Mucosa of stomach (tissue), 1 donor: ENCODE data around the gene PLCL1.

Experiments used
- H3K27me3 ChIP-seq: one replicate; pipeline ENCODE4 v1.7.0; 2013; ENCODE audit warnings: mild to moderate bottlenecking, low read length; ENCODE audit not compliant: control insufficient read depth, insufficient read depth
- H3K36me3 ChIP-seq: one replicate; pipeline ENCODE4 v1.7.0; 2013; ENCODE audit warnings: low read length; ENCODE audit not compliant: control insufficient read depth, insufficient read depth
- H3K4me1 ChIP-seq: one replicate; pipeline ENCODE4 v1.7.0; 2013; ENCODE audit warnings: mild to moderate bottlenecking, low read length; ENCODE audit not compliant: control insufficient read depth, insufficient read depth
- H3K4me3 ChIP-seq: one replicate; pipeline ENCODE4 v1.7.0; 2013; ENCODE audit warnings: low read length
- H3K9ac ChIP-seq: one replicate; pipeline ENCODE4 v1.7.0; 2013; ENCODE audit warnings: mild to moderate bottlenecking, low read length, moderate library complexity
- H3K9me3 ChIP-seq: one replicate; pipeline ENCODE4 v1.7.0; 2013; ENCODE audit warnings: mild to moderate bottlenecking, low read length, moderate library complexity; ENCODE audit not compliant: control insufficient read depth
- donor health status: Pancreatic carcinoma.

PLCL1 gene

DNA sequence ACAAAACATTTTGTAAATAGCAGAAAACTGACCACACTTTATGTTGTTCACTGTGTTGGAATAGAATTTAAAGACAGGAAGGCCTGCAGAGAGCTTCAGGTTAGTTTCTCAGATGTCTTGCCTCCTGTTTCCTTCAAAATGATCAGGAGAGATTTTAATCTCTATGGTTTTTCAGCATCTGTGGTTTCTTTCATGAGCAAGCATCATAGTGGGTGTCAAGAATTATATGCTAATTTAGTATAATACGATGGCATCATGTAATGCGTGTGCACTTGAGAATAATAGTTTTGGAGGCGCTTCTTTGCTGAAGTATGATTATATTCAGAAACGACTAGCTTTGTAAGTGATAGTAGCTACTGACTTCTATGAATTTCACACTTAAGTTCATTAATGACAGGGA, 149.9 kb downstream of the PLCL1 start:
- no peaks in the 10 kb centered on the region for H3K36me3 ChIP-seq
- H3K4me3 ChIP-seq: no peak overlapping the region
- no peaks in the 10 kb centered on the region for H3K4me1 ChIP-seq
- no peaks in the 10 kb centered on the region for H3K9me3 ChIP-seq
- no peaks in the 10 kb centered on the region for H3K27me3 ChIP-seq
- H3K9ac ChIP-seq: no peak overlapping the region

DNA sequence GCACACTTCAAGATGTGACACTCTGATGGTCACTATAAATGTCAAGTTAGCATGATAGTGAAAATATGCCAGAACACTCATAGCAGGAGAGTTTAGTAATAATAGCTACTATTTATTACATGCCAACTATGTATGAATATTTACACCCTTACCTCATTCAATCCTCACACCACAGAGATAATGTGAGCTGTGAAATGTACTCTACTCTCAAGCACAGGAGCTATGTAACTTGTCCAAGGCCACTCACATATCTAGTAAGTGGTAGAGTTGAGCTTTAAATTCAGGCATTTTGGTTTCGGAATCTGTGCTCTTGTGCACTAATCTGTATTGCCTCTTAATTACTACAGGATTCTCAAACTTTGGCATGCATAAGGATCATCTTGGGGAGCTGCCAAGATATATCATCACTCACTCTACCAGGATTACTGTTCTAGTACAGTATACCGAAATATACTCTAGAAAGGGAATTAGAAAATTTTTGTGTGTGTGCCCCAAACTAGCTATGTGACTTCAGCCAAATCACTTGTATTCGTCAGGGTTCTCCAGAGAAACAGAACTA, 154.3 kb downstream of the PLCL1 start:
- Histone ChIP-seq H3K9me3 (no peaks in the 10 kb centered on the region), H3K4me3 (no peak overlapping the region), H3K27me3 (no peaks in the 10 kb centered on the region), H3K4me1 (no peaks in the 10 kb centered on the region), H3K36me3 (no peaks in the 10 kb centered on the region), H3K9ac (no peak overlapping the region)

- Histone ChIP-seq H3K4me3 (no peak overlapping the region), H3K9ac (no peak overlapping the region), H3K9me3 (no peaks in the 10 kb centered on the region), H3K4me1 (no peaks in the 10 kb centered on the region), H3K27me3 (no peaks in the 10 kb centered on the region), H3K36me3 (no peaks in the 10 kb centered on the region)
These were observed 155.0 kb downstream of the PLCL1 start for GRCh38 chr2:197959383-197959782.

DNA sequence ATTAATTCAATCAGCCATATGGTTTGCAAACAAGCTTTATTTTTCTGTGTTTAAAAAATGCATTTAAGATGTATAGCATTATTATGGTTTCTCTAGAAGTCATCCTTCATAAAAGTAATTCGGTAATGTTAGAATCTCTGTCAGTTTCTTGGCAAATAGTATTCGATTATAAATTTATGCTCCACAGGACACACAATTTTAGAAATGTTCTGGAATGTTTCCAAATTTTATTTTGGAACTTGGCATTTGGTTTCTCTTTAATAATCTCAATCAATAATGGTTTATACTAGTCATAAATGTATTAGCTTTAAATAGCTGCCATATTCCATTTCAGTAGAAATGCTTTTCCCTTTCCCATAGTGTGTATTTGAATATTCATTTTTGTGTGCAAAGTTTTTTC, 156.4 kb downstream of the PLCL1 start:
- H3K9me3 ChIP-seq: no peaks in the 10 kb centered on the region
- H3K4me1 ChIP-seq: no peaks in the 10 kb centered on the region
- no peak overlapping the region for H3K4me3 ChIP-seq
- H3K36me3 ChIP-seq: no peaks in the 10 kb centered on the region
- H3K9ac ChIP-seq: no peak overlapping the region
- no peaks in the 10 kb centered on the region for H3K27me3 ChIP-seq

DNA sequence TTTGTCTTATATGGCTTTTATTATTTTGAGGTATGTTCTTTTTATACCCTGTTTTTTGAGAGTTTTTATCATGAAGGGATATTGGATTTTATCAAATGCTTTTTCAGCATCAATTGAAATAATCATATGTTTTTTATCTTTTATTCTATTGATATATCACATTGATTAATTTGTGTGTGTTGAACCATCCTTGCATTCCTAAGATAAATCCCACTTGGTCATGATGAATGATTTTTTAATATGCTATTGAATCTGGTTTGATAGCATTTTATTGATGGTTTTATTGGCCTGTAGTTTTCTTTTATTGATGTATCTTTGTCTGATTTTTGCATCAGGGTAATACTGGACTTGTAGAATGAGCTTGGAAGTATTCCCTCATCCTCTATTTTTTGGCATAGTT, 160.3 kb downstream of the PLCL1 start:
- Histone ChIP-seq H3K9ac (no peak overlapping the region), H3K4me3 (no peak overlapping the region), H3K4me1 (no peaks in the 10 kb centered on the region), H3K36me3 (no peaks in the 10 kb centered on the region), H3K9me3 (no peaks in the 10 kb centered on the region), H3K27me3 (no peaks in the 10 kb centered on the region)

DNA sequence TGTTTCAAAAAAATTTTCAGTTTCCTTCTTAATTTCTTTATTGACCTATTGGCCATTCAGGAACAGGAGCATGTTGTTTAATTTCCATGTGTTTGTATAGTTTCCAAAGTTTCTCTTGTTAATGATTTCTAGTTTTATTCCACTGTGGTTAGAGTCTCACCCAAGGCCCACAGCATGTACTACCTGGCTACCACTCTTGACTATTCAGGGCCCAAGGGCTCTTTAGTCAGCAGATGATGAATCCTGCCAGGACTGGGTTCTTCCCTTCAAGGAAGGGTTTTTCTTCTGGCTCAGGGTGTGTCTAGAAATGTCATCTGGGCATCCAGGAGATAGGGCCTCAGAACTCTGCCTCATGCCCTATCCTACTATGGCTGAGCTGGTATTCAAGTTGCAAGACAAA, 161.4 kb downstream of the PLCL1 start:
- no peak overlapping the region for H3K9ac ChIP-seq
- no peaks in the 10 kb centered on the region for H3K27me3 ChIP-seq
- H3K4me1 ChIP-seq: no peaks in the 10 kb centered on the region
- no peaks in the 10 kb centered on the region for H3K36me3 ChIP-seq
- no peak overlapping the region for H3K4me3 ChIP-seq
- H3K9me3 ChIP-seq: no peaks in the 10 kb centered on the region

DNA sequence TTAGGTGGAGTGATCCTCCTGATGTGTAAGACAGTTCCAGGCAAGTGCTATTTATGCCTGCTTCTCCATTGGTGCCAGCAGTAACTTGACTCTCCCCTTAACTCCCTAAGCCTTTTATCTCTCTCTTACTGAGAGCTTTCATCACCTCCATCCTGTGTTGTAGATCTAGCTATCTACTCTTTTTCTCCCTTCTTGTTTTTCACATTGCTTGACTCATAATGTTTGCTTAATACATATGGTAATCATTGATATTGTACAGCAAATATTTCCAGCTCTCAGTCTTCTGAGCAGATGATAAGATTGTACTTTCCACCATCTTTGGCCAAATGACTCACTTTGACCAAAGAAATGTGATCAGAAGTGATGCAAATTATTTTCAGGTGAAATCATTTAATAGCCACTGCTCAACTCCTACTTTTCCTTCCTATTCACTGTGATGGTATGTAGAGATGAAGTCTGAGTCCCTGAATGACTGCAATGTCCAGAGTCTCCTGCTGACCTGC, 165.0 kb downstream of the PLCL1 start:
- no peak overlapping the region for H3K4me3 ChIP-seq
- no peaks in the 10 kb centered on the region for H3K36me3 ChIP-seq
- H3K9ac ChIP-seq: no peak overlapping the region
- H3K27me3 ChIP-seq: no peaks in the 10 kb centered on the region
- H3K4me1 ChIP-seq: no peaks in the 10 kb centered on the region
- no peaks in the 10 kb centered on the region for H3K9me3 ChIP-seq

- Histone ChIP-seq H3K36me3 (no peaks in the 10 kb centered on the region), H3K4me3 (no peak overlapping the region), H3K27me3 (no peaks in the 10 kb centered on the region), H3K9ac (no peak overlapping the region), H3K9me3 (no peaks in the 10 kb centered on the region), H3K4me1 (no peaks in the 10 kb centered on the region)
These were observed 167.7 kb downstream of the PLCL1 start for GRCh38 chr2:197972061-197972460.

DNA sequence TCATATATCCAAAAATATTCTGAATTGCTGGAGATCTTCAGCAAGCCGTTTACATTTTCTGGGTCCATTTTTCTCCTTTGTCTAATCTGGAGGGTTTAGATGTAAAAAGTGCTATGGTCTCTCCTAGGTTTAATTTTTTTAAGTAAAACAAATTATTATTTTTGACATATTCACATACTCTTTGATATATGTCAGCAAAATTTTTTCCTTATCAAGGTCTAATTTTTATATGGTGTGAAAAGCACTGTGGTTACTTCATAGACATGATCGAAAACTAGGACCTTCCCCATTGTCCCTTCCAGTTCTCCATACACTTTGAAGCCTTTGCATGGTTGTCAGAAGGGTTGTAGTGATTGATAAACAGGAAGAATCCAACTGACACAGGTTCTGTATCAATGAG, 168.2 kb downstream of the PLCL1 start:
- no peaks in the 10 kb centered on the region for H3K36me3 ChIP-seq
- H3K27me3 ChIP-seq: no peaks in the 10 kb centered on the region
- H3K4me1 ChIP-seq: no peaks in the 10 kb centered on the region
- H3K9ac ChIP-seq: no peak overlapping the region
- no peak overlapping the region for H3K4me3 ChIP-seq
- no peaks in the 10 kb centered on the region for H3K9me3 ChIP-seq

GRCh38 chr2:197973772-197974171, 169.4 kb downstream of the PLCL1 start:
- no peaks in the 10 kb centered on the region for H3K36me3 ChIP-seq
- H3K27me3 ChIP-seq: no peaks in the 10 kb centered on the region
- H3K9me3 ChIP-seq: no peaks in the 10 kb centered on the region
- H3K4me1 ChIP-seq: no peaks in the 10 kb centered on the region
- H3K9ac ChIP-seq: no peak overlapping the region
- no peak overlapping the region for H3K4me3 ChIP-seq

DNA sequence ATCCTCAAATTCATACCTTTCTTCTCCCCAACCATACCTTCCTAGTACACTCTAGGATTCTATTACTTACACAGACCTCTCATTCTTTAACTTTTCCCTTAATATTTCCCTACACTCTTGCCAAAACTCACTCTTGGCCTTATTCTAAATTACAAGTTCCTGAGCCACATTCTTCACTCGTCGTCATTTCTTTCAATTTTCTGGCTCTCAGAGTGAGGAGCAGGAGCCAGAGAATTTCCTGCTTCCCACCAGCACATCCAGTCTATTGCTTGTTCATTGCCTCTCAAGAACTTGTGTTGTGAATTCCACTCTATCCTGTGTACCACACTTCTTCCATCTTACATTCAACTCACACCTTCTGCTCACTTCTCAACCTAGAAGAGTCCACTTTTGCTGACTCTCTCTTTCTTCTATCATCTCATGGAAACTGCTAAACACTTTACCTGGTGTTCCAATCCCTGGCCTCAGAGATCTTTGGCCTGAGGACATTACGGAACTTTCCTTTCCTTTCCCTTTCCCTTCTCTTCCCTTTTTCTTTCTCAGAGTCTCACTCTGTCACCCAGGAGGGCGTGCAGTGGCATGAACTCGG, 171.6 kb downstream of the PLCL1 start:
- H3K4me1 ChIP-seq: no peaks in the 10 kb centered on the region

GRCh38 chr2:197978971-197979370, 174.6 kb downstream of the PLCL1 start:
- H3K27me3 ChIP-seq: no peaks in the 10 kb centered on the region
- no peak overlapping the region for H3K9ac ChIP-seq
- no peaks in the 10 kb centered on the region for H3K9me3 ChIP-seq
- no peaks in the 10 kb centered on the region for H3K4me1 ChIP-seq
- H3K4me3 ChIP-seq: no peak overlapping the region
- no peaks in the 10 kb centered on the region for H3K36me3 ChIP-seq

More for the DNA sequence above, 171.6 kb downstream of the PLCL1 start:
- H3K9ac ChIP-seq: no peak overlapping the region
- no peaks in the 10 kb centered on the region for H3K9me3 ChIP-seq
- H3K36me3 ChIP-seq: no peaks in the 10 kb centered on the region
- H3K27me3 ChIP-seq: no peaks in the 10 kb centered on the region
- no peak overlapping the region for H3K4me3 ChIP-seq

GRCh38 chr2:197982565-197982964, 178.2 kb downstream of the PLCL1 start:
- Histone ChIP-seq H3K4me1 (no peaks in the 10 kb centered on the region), H3K9ac (no peak overlapping the region), H3K9me3 (no peaks in the 10 kb centered on the region), H3K27me3 (no peaks in the 10 kb centered on the region), H3K4me3 (no peak overlapping the region), H3K36me3 (no peaks in the 10 kb centered on the region)
